HUES64 (cell line): ENCODE measurements around the gene RNF213.
"Not testable (repeated sequence)": the region's sequence is repeated elsewhere in the genome, so short reads cannot be mapped to it uniquely, and the experiment has no call there.

Experiments used
- H3K27ac ChIP-seq: 2 replicates; pipeline ENCODE4 v1.7.0; 2013; ENCODE audit warnings: low read depth, low read length, inconsistent platforms
- H3K27me3 ChIP-seq: 2 replicates; pipeline ENCODE4 v1.6.1; 2013; ENCODE audit warnings: mild to moderate bottlenecking, low read length; ENCODE audit not compliant: insufficient read depth
- H3K36me3 ChIP-seq: 2 replicates; pipeline ENCODE4 v1.6.1; 2013; ENCODE audit warnings: mild to moderate bottlenecking, low read length; ENCODE audit not compliant: insufficient read depth
- H3K4me1 ChIP-seq: 2 replicates; pipeline ENCODE4 v1.6.1; 2013; ENCODE audit warnings: mild to moderate bottlenecking, low read length, moderate library complexity; ENCODE audit not compliant: insufficient read depth
- H3K4me3 ChIP-seq: 2 replicates; pipeline ENCODE4 v1.5.1; 2013; ENCODE audit warnings: mild to moderate bottlenecking, low read length, moderate library complexity
- H3K9ac ChIP-seq: 2 replicates; pipeline ENCODE4 v1.6.1; 2013; ENCODE audit warnings: mild to moderate bottlenecking, low read depth, low read length
- H3K9me3 ChIP-seq: 2 replicates; pipeline ENCODE4 v1.6.1; 2013; ENCODE audit warnings: low read depth, low read length; ENCODE audit not compliant: insufficient read depth
- WGBS: fragments of 150-250, 120-280 bp; methylation state at CpG from one replicate; pipeline ENCODE4 v1.1.7; 2013; ENCODE audit warnings: missing lambda C conversion rate; 5-methylcytosine and 5-hydroxymethylcytosine counted together

Gene RNF213

DNA sequence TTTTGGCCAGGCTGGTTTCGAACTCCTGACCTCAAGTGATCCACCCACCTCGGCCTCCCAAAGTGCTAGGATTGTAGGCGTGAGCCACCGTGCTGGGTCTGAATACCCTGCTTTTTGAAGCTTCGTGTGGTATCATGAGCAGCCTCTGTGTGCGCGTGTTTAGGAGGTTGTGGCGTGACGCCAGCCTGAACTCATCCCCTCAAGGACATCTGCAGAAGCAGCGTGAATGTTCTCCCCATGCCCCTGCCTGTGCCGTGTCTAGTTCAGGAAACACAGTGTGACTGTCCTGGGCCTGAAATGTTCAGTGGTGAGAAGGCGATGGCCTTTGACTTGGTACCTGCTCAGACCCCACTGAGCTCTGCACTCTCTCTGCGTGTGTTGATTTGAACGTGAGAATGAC is 35.6 kb downstream of the RNF213 start:
- no peaks in the 10 kb centered on the region for H3K4me1 ChIP-seq
- WGBS, result 96% methylated on average over 14 of the region's 14 CpGs
- H3K36me3 ChIP-seq, result peaks cover 78% of the 10 kb centered on the region
- H3K4me3 ChIP-seq, result no peak overlapping the region
- H3K9ac ChIP-seq, result no peak overlapping the region
- no peaks in the 10 kb centered on the region for H3K9me3 ChIP-seq
- no peak overlapping the region for H3K27ac ChIP-seq
- no peaks in the 10 kb centered on the region for H3K27me3 ChIP-seq

DNA sequence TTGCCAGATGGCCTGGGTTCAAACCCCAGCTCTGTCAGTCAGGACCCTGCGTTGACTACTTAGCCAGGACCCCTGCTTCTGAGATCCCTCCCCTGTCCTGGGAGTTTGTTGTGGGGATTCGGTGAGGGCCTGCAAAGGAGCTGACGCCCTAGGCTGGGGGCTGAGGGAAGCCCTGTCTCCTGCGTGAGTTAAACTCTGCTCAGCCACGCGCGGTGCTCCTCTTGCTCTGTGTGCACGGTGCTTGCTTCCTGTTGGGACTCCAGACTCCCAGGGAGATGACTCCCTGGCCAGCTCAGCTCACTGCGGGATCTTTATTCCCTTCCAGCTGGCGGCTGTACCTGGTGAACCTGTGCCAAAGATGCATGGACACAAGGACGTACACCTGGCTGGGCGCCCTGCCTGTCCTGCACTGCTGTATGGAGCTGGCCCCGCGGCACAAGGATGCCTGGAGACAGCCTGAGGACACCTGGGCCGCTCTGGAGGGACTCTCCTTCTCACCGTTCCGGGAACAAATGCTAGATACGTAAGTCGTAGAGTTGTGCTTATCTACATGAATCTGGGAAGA is 37.4 kb downstream of the RNF213 start:
- WGBS, result 97% methylated on average over 19 of the region's 19 CpGs
- H3K36me3 ChIP-seq, result peaks cover 80% of the 10 kb centered on the region

DNA sequence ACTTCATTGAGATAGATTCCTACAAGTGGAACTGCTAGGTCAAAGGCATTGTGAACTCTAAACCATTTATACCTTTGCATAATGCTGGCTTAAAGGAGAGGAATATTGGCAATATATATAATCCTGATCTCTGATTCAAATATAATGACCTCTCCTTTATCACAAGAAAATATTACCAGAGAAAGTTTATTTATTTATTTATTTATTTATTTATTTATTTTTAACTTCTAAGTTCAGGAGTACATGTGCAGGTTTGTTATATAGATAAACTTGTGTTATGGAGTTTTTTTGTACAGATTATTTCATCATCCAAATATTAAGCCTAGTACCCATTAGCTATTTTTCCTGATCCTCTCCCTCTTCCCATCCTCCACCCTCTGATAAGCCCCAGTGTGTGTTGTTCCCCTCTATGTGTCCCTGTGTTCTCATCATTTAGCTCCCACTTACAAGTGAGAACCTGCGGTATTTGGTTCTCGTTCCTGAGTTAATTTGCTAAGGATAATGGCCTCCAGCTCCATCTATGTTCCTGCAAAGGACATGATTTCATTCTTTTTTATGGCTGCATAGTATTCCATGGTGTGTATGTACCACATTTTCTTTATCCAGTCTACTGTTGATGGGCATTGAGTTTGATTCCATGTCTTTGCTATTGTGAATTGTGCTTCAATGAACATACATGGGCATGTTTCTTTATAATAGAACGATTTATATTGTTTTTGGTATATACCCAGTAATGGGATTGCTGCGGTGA is 38.9 kb downstream of the RNF213 start:
- H3K4me3 ChIP-seq, H3K27me3 ChIP-seq, H3K27ac ChIP-seq, H3K9ac ChIP-seq, H3K4me1 ChIP-seq: not testable (repeated sequence)
- peaks cover 82% of the 10 kb centered on the region for H3K36me3 ChIP-seq
- 97% methylated on average over 4 of the region's 4 CpGs for WGBS
- peaks cover 24% of the 10 kb centered on the region; the same call in 1 of the 2 replicates for H3K9me3 ChIP-seq

More for the DNA sequence above, 37.4 kb downstream of the RNF213 start:
- H3K27me3 ChIP-seq, result no peaks in the 10 kb centered on the region
- no peak overlapping the region for H3K27ac ChIP-seq
- H3K4me3 ChIP-seq, result no peak overlapping the region
- no peaks in the 10 kb centered on the region for H3K4me1 ChIP-seq
- H3K9ac ChIP-seq, result no peak overlapping the region
- H3K9me3 ChIP-seq, result peaks cover 13% of the 10 kb centered on the region; the same call in 1 of the 2 replicates

DNA sequence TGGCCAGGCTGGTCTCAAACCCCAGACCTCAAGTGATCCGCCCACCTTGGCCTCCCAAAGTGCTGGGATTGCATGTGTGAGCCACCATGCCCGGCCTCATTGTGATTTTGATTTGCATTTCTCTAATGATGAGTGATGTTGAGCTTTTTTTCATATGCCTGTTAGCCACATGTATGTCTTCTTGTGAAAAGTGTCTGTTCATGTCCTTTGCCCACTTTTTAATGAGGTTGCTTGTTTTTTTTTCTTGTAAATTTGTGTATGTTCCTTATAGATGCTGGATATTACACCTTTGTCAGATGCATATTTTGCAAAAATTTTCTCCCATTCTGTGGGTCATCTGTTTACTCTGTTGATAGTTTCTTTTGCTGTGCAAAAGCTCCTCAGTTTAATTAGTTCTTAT is 40.1 kb downstream of the RNF213 start:
- H3K4me1 ChIP-seq, H3K27ac ChIP-seq, H3K9ac ChIP-seq, H3K4me3 ChIP-seq, H3K27me3 ChIP-seq: not testable (repeated sequence)
- 96% methylated on average over 2 of the region's 2 CpGs for WGBS
- peaks cover 77% of the 10 kb centered on the region for H3K36me3 ChIP-seq
- peaks cover 29% of the 10 kb centered on the region; the same call in 1 of the 2 replicates for H3K9me3 ChIP-seq

DNA sequence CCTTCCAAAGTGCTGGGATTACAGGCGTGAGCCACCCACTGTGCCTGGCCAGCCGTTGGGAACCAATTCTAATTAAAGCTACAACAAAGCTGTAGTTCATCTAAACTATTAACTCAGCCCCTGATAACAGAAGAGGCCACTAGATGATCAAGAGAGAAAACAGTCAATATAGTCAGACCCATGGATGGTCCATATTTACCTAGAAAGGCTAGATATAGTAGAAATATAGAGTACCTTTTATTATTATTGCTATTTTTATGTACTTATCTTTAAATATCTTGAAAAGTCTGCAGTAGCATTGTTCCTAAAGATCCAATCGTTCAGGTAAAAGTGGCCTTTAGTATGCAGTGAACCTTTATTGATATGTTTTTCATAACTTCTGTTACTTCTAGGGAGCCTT is 43.2 kb downstream of the RNF213 start:
- H3K36me3 ChIP-seq, result peaks cover 78% of the 10 kb centered on the region
- H3K9ac ChIP-seq, result no peak overlapping the region
- H3K4me3 ChIP-seq, result no peak overlapping the region
- H3K9me3 ChIP-seq, result peaks cover 29% of the 10 kb centered on the region; the same call in 1 of the 2 replicates
- H3K27me3 ChIP-seq, result no peaks in the 10 kb centered on the region
- H3K4me1 ChIP-seq, result no peaks in the 10 kb centered on the region
- H3K27ac ChIP-seq, result no peak overlapping the region
- WGBS, result 97% methylated on average over 3 of the region's 3 CpGs

DNA sequence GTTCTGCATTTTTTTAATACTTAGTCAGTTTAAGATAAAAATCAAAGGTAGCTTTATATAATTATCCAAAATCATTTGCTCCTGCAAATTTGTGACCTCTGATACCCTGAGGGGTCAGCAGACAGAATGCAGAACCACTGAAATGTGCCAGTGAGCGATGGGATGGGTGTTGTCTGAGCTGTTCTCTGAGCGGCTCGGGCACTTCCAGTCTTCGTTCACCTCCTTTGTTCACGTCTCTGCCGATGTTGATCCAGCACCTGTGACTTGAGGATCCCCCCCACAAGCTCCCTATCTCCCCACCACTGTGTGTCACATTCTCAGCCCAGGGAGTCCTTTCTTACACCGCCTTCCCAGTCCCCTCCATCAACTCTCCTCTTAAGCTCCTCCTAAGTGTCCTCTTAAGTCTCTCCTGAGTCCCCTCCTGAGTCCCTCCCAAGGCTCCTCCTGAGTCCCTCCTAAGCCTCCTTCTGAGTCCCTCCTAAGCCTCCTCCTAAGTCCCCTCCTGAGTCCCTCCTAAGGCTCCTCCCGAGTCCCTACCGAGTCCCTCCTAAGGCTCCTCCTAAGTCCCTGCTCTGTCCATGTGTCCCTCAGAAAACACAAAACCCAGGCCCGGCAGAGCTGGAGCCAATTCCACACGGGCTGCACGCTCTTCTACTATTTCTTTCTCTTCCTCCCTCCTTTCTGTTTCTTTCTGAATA is 47.5 kb downstream of the RNF213 start:
- H3K9me3 ChIP-seq, result peaks cover 19% of the 10 kb centered on the region; the same call in 1 of the 2 replicates
- H3K4me1 ChIP-seq, result no peaks in the 10 kb centered on the region
- peaks cover 67% of the 10 kb centered on the region for H3K36me3 ChIP-seq
- 88% methylated on average over 12 of the region's 12 CpGs for WGBS
- H3K27ac ChIP-seq, result no peak overlapping the region; the same call in 1 of the 2 replicates
- H3K9ac ChIP-seq, result no peak overlapping the region
- H3K4me3 ChIP-seq, result no peak overlapping the region
- no peaks in the 10 kb centered on the region for H3K27me3 ChIP-seq

DNA sequence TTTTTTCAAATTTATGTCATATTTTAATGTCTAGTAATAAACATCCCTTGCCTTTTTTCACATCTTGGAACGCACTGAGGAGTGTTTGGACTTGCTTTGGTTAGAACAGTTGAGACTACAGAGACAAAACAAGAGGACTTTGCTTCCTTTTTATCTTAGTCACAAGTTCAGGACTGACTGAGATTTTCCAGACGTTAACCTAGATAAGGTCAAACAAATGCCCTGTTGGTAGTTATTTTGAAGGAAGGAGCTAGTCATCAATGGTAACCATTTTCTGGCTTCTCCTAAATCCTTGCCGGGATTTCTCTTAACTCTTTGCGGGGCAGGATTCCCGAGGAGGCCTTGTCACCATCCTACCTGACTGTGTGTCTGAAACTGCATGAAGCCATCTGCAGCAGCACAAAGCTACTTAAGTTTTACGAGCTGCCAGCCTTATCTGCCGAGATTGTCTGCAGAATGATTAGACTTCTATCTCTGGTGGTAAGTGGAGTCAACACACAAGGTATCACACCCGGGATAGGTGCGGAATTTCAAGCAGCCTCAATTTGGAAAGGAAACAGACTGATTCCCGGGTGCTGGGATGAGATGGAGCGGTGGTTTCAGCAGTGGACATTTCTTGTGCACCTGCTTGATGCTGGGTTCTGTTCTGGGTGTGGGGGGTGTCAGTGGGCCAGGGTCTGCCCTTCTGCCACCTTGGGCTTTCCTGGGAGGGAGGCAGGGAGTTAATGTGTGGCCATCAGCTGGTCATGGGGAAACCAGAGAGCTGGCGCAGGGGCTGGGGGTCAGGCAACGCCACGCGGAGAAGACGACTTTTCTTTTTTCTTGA is 48.3 kb downstream of the RNF213 start:
- H3K4me1 ChIP-seq, result no peaks in the 10 kb centered on the region
- H3K36me3 ChIP-seq, result peaks cover 62% of the 10 kb centered on the region
- WGBS, result 85% methylated on average over 16 of the region's 16 CpGs
- H3K9me3 ChIP-seq, result peaks cover 14% of the 10 kb centered on the region; the same call in 1 of the 2 replicates
- H3K4me3 ChIP-seq, result no peak overlapping the region
- no peak overlapping the region for H3K9ac ChIP-seq
- H3K27ac ChIP-seq, result no peak overlapping the region; the same call in 1 of the 2 replicates
- no peaks in the 10 kb centered on the region for H3K27me3 ChIP-seq

DNA sequence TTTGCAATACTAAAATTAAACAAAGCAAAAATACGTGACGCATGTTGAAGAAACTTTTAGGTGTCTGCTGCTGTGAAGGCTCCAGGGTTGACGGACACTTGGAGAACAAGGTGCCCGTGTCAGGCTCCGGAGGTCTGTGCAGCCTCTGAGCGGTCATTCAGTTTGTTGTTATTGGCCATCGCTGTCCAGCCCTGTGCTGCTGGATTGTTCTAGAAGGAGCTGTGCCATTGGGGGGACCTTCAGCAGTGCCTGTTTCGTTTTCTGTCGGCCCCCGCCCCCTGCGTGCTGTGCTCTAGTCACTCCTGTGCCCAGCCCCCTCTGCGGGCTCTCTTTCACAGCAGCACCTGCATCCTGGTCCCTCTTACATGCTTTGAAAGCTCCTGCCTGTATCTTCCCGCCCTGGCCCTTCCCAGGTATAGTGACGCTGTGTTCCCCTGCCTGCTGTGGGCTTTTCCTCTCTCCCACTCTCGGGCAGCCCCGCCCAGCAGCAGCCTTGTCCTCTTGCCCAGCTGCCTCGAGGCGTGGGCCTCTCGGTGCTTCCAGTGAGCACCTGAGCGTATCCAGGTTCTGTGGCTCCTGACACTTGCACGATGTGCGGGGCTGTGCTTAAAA is 50.7 kb downstream of the RNF213 start:
- Histone ChIP-seq H3K27ac (no peak overlapping the region), H3K9ac (no peak overlapping the region), H3K4me1 (no peaks in the 10 kb centered on the region), H3K27me3 (no peaks in the 10 kb centered on the region), H3K9me3 (0 out of 2 replicates have a peak, but pooled peaks cover 5% of the 10 kb centered on the region), H3K4me3 (no peak overlapping the region), H3K36me3 (peaks cover 46% of the 10 kb centered on the region)
- WGBS, result 96% methylated on average over 22 of the region's 22 CpGs

DNA sequence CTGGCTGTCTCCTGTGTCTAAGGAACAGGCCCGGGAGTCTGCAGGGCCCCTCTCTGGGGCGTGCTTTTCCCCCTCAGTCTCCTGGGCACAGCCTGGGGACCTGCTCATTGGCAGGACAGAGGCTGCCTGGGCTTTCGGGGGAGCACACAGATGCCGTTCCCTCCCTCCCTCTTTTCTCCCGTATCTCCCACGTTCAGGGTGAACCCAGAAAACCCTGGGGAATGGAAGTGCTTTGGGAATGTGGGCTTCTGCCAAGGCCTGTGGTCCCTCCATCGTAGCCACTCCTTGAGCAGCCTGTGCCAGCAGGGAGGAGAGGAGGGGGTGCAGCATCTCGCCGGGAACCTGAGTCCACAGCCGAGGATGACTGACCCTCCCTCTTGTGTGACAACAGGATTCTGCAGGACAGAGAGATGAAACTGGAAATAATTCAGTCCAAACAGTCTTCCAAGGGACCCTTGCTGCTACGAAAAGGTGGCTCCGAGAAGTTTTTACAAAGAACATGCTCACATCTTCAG is 52.0 kb downstream of the RNF213 start:
- Histone ChIP-seq H3K4me3 (no peak overlapping the region), H3K9ac (no peak overlapping the region), H3K4me1 (no peaks in the 10 kb centered on the region), H3K27ac (no peak overlapping the region), H3K9me3 (0 out of 2 replicates have a peak, but pooled peaks cover 5% of the 10 kb centered on the region), H3K27me3 (no peaks in the 10 kb centered on the region), H3K36me3 (peaks cover 49% of the 10 kb centered on the region)
- WGBS, result 92% methylated on average over 12 of the region's 12 CpGs

DNA sequence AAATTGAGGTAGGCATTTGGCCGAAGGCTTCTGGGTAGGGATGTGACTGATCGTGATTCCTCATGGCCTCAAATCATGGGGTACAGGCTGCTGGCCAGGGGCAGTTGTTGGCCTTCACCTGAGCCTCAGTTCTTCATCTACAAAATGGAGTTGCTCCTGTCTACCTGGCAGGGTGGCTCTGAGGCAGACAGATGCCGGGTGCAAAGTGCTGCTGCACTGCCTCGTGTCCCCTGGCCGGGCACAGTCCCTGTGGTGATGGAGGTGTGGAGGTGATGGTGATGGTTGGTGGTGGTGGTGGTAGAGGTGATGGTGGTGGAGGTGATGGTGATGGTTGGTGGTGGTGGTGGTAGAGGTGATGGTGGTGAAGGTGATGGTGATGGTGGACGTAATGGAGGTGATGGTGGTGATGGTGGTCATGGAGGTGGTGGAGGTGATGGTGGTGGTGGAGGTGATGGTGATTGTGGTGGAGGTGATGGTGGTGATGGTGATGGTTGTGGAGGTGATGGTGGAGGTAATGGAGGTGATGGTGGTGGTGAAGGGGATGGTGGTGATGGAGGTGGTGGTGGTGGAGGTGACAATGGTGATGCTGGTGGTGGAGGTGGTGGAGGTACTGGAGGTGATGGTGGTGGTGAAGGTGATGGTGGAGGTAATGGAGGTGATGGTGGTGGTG is 52.6 kb downstream of the RNF213 start:
- no peaks in the 10 kb centered on the region for H3K27me3 ChIP-seq
- H3K4me3 ChIP-seq, result no peak overlapping the region
- peaks cover 49% of the 10 kb centered on the region for H3K36me3 ChIP-seq
- no peak overlapping the region for H3K27ac ChIP-seq
- 0 out of 2 replicates have a peak, but pooled peaks cover 5% of the 10 kb centered on the region for H3K9me3 ChIP-seq
- H3K9ac ChIP-seq, result no peak overlapping the region
- no peaks in the 10 kb centered on the region for H3K4me1 ChIP-seq
- 94% methylated on average over 6 of the region's 6 CpGs for WGBS
